ENCODE results near the gene OR2AJ1.

OR2AJ1 gene, protein sequence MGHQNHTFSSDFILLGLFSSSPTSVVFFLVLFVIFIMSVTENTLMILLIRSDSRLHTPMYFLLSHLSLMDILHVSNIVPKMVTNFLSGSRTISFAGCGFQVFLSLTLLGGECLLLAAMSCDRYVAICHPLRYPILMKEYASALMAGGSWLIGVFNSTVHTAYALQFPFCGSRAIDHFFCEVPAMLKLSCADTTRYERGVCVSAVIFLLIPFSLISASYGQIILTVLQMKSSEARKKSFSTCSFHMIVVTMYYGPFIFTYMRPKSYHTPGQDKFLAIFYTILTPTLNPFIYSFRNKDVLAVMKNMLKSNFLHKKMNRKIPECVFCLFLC

DNA sequence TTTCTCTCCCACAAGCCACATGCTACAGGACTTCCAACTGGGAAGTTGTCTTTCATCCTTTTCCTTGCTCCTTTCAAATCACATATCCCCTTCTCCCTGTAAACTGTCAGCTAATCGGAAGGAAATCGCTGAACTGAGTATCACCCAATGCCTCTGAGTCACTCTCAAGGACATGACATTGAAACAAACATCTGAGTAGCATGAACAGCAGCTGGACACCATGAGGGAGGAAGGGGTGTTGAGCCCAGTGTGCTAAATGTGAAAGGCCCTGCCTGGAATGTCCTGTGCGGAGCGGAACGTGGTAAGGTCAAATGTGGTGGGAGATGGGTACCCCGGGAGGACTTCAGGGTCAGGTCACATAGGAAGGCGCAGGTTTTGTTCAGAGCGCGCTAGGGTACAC is at the start of gene OR2AJ1:
Gene OR2AJ1, plus strand, starts transcription at position 22 of the 400 bp plus-strand sequence. CDS start 8,880 bp downstream, outside the sequence.
- DNase-seq (ENCODE audit: low spot score): no peak

- DNase-seq (ENCODE audit: low spot score): no peak
Observed at GRCh38 chr1:247883346-247883745, 41.3 kb upstream of the OR2AJ1 start.

DNA sequence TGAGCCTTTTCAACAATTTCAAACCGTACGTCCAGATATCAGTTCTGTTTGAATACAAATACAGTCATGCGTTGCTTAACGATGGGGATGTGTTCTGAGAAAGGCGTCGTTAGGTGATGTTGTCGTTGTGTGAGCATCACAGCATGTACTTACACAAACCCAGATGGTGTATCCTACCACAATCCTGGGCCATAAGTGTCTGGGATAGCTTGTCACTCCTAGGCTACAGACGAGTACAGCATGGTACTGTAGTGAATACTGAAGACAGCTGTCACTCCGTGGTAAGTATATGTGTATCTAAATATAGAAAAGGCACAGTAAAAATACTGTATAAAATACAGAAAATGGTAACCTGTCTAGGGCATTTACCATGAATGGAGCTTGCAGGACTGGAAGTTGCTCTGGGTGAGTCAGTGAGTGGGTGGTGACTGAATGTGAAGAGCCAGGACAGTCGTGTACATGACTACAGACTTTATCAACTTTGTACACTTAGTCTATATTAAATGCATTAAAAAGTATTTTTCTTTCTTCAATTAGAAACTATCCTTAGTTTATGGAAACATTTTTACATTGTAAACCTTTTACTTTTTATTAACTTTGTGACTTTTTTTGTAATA is 39.8 kb upstream of the OR2AJ1 start:
- DNase-seq (ENCODE audit: low spot score): no peak

DNA sequence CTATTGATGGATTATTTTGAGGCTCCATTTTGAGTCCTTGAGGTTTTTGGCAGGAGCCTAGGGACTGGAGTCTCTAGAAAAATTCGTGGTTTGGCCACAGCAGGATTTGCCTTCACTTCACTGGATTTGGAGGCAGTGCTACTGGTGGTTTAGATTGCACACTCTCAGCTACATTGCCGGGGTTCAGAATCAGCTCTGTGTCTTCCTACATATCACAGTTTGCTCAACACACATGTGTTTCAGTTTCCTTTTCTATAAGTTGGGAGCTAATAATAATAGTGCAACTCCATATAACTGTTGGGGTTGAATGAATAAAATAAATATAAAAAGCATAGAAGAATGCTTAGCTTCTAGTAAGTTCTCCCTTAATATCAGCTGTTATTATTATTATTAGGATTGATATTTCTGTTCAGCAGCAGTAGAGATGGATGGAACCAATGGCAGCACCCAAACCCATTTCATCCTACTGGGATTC is 29.5 kb upstream of the OR2AJ1 start, which contains the start of gene OR2W3:
Gene OR2W3, plus strand, starts transcription at position 425 of the 475 bp plus-strand sequence. Its CDS starts 0 bp downstream, at position 425.
- no peak for DNase-seq (ENCODE audit: low spot score)

GRCh38 chr1:247895976-247896375 is 28.7 kb upstream of the OR2AJ1 start:
- DNase-seq (ENCODE audit: low spot score): no peak

DNA sequence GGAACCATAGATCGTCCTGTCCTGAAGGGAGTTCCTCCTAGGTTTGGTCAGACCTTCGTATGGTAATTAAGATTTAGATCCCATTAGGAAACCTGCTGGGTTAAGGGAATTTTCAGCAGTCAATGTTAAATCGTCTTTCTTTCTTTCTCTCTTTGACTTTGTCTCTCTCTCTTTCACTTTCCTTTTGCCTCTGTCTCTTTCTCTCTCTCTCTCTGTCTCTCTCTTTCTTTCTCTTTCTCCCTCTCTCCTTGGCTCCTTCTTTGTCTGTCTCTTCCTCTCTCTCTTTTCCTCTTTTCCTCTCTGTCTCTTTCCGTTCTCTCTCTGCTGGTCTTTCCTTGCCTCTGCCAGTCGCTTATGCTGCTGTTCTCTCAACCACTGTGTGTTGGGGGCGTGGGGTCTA is 20.6 kb upstream of the OR2AJ1 start:
- no peak for DNase-seq (ENCODE audit: low spot score)

- DNase-seq (ENCODE audit: low spot score): no peak
Observed at GRCh38 chr1:247905181-247905580, 19.5 kb upstream of the OR2AJ1 start.

DNA sequence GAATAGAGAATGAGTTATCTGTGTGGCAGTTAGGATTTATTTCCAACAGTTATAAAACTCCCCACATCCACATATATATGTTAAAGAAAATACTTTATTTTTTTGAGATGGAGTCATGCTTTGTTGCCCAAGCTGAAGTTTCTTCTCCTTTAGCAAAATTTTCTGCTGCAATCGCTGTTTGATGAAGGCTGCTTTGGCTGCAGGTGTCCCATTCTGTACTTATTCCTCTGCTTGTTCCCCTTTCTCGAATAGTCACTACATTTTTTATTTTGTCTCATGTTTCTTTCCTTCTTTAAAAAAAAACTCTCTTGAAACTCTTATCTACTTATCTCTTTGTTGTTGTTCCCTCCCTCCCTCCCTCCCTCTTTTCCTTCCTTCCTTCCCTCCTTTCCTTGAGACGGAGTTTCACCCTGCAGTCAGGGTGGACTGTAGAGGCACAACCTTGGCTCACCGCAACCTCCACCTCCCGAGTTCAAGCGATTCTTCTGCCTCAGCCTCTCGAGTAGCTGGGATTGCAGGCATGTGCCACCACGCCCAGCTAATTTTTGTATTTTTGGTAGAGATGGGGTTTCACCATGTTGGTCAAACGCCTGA is 18.7 kb upstream of the OR2AJ1 start:
- no peak for DNase-seq (ENCODE audit: low spot score)

GRCh38 chr1:247906504-247907047 is 18.1 kb upstream of the OR2AJ1 start:
- DNase-seq (ENCODE audit: low spot score): peak; percentile 9

- no peak for DNase-seq (ENCODE audit: low spot score)
Observed at GRCh38 chr1:247908766-247909165, 15.9 kb upstream of the OR2AJ1 start.

- DNase-seq (ENCODE audit: low spot score): no peak
Observed at GRCh38 chr1:247913786-247914185, 10.9 kb upstream of the OR2AJ1 start.

GRCh38 chr1:247914941-247915662 is 9.6 kb upstream of the OR2AJ1 start:
- DNase-seq (ENCODE audit: low spot score): no peak

DNA sequence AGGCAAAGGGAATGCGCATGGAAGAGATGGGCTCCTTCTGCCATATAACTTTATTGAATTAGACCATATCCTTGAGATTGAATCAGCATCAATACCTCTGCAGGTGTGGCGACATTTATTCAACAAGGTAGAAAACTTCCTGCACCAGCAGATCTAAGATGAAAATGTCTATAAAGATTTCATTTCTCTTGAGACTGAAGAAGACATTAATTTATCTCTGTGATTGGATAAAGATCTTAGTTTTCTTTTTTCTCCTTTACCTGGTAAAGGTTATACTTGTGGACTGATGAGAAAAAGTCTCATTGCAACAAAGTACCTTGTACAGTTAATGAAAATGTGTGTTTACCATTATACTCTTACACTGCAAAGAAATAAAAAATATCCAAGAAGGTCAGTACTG is 4.7 kb upstream of the OR2AJ1 start, which contains the start of gene OR2T8:
Gene OR2T8, plus strand, starts transcription at position 301 of the 400 bp plus-strand sequence. CDS start 766 bp downstream, outside the sequence.
- DNase-seq (ENCODE audit: low spot score): no peak

GRCh38 chr1:247923941-247924340 is 748 bp upstream of the OR2AJ1 start:
- no peak for DNase-seq (ENCODE audit: low spot score)

- DNase-seq (ENCODE audit: low spot score): no peak
Observed at GRCh38 chr1:247933989-247934388, 9.3 kb downstream of the OR2AJ1 start.

DNA sequence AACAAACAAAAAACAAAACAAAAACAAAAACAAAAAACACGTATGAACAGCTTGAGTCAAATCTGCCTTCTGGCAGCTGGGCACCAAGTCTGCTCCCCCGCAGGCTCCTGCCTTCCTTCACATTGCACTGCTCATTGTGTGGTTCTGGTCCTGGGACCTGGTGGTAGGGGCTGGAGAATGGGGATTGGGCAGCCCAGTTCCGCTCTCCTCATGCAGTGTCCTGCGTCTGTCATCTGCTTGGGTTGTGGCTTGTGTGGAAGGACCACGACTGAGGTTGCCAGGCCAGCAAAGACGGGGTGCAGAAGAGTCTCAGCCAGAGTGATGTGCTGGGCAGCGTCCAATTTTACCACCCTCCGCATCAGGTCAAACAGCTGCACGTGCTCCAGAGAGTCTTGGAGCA is 11.1 kb downstream of the OR2AJ1 start:
- no peak for DNase-seq (ENCODE audit: low spot score)

DNA sequence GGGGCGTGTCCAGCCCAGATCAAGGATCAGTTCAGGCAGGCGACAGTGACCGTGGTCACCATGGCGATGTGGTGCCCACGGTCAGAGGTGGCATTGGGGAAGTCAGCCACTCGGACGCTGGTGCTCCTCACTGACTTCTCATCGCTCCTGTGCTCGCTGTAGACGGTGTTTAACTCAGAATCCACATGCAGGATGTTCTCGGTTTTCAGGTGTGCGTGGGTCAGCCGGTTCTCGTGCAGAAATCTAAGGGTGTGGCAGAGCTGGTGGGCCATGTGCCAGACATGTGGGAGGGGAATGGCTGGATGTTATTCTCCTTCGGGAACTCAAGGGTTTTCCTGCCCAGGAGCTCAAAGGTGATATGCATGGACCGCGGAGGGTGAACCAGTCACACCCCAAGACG is 11.7 kb downstream of the OR2AJ1 start:
- no peak for DNase-seq (ENCODE audit: low spot score)

DNA sequence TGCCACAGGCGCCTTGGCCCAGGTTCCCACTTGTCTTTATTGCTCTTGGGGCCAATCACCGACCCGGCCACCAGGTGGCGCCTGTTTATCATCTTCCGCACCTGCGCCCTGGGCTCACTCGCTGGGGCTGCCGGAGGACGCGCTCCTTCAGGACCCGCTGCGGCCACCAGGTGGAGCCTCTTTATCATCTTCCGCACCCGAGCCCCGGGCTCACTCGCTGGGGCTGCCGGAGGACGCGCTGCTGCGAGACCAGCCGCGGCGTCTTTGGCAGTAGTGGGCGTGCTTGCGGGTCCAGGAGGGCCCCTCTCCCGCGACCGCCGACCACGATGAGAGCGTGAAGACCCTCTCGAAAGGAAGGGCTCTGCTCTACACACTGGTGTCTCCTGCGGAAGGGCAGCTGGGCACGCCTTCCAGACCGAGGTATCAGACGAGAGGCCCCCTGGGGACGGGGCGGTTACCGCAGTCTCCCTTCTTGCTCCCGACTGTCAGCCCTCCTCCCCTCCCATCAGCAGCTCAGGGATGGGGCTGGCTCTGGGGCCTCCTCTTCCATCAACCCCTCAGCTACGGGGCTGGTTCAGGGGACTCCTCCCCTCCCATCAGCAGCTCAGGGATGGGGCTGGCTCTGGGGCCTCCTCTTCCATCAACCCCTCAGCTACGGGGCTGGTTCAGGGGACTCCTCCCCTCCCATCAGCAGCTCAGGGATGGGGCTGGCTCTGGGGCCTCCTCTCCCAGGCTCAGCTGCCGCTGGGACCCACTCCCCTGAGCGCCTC is 12.5 kb downstream of the OR2AJ1 start:
- peak; percentile 30 for DNase-seq (ENCODE audit: low spot score)

DNA sequence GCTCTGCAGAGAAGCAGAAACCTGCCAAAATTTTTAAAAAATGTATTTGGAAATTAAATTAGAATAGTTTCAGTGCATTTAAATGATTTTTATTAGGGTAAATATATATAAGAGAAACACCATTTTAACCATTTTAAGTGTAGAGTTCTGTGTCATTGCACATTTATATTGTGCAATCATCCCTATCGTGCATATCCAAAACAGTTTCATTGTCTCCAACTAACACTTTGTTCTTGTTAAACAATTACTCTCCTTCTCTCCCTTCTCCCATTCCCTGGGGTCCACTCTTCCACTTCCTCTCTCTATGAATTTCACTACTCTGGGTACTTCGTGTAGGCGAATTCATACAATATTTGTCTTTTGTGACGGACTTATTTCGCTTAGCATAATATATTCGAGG is 17.9 kb downstream of the OR2AJ1 start:
- no peak for DNase-seq (ENCODE audit: low spot score)

- DNase-seq (ENCODE audit: low spot score): no peak
Observed at GRCh38 chr1:247948558-247948957, 23.9 kb downstream of the OR2AJ1 start, which contains the start of gene OR2L8. Gene OR2L8 (plus strand): TSS chr1:247948858. CDS start chr1:247948858, 0 bp downstream.

DNA sequence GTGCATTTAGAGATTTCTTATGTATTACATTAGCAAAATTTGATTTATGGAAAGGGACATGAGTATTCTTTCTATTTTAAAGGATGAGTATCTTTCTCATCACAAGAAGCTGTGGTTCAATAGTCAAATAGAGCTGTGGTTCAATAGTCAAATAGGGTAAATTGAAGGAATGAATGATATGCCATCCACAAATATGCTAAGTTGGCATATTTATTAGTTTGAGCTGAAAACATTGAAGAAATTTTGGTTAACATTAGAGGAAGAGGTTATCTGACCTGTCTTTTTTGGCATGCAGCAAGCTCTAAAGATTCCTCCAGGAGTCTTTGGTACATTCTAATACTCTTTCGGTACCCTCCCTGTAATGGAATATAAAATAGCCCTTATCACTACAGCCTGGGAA is 28.7 kb downstream of the OR2AJ1 start:
- DNase-seq (ENCODE audit: low spot score): no peak

Data from kidney tubule cell (primary cell).